HG03025 (cell line): ENCODE results near the gene KLHL2.
"Not testable (repeated sequence)": the region's sequence is repeated elsewhere in the genome, so short reads cannot be mapped to it uniquely, and the experiment has no call there.

ENCODE experiments used
- ATAC-seq: cut with Tn5 transposase; IDR thresholded peaks from one replicate; pipeline ENCODE4 v1.9.1; 2021; ENCODE audit warnings: mild to moderate bottlenecking, moderate library complexity; ENCODE audit not compliant: unreplicated experiment, low FRiP score

Gene KLHL2, protein sequence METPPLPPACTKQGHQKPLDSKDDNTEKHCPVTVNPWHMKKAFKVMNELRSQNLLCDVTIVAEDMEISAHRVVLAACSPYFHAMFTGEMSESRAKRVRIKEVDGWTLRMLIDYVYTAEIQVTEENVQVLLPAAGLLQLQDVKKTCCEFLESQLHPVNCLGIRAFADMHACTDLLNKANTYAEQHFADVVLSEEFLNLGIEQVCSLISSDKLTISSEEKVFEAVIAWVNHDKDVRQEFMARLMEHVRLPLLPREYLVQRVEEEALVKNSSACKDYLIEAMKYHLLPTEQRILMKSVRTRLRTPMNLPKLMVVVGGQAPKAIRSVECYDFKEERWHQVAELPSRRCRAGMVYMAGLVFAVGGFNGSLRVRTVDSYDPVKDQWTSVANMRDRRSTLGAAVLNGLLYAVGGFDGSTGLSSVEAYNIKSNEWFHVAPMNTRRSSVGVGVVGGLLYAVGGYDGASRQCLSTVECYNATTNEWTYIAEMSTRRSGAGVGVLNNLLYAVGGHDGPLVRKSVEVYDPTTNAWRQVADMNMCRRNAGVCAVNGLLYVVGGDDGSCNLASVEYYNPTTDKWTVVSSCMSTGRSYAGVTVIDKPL

GRCh38 chr4:165207431-165208220 is at the start of gene KLHL2:
Gene KLHL2, plus strand, starts transcription at chr4:165207561. Its CDS starts 316 bp downstream, at chr4:165207877.
- peak; percentile 86 for ATAC-seq

GRCh38 chr4:165158762-165159161 is 48.6 kb upstream of the KLHL2 start:
- no peak for ATAC-seq

- no peak for ATAC-seq
Observed at GRCh38 chr4:165164257-165164656, 43.1 kb upstream of the KLHL2 start.

- not testable (repeated sequence) for ATAC-seq
Observed at GRCh38 chr4:165166872-165167271, 40.5 kb upstream of the KLHL2 start.

- no peak for ATAC-seq
Observed at GRCh38 chr4:165167650-165168049, 39.7 kb upstream of the KLHL2 start.

GRCh38 chr4:165170819-165171218 is 36.5 kb upstream of the KLHL2 start:
- ATAC-seq, result no peak

GRCh38 chr4:165175470-165175869 is 31.9 kb upstream of the KLHL2 start:
- not testable (repeated sequence) for ATAC-seq

GRCh38 chr4:165175879-165176278 is 31.5 kb upstream of the KLHL2 start:
- ATAC-seq, result no peak

GRCh38 chr4:165177725-165178666 is 29.4 kb upstream of the KLHL2 start:
- ATAC-seq, result no peak

DNA sequence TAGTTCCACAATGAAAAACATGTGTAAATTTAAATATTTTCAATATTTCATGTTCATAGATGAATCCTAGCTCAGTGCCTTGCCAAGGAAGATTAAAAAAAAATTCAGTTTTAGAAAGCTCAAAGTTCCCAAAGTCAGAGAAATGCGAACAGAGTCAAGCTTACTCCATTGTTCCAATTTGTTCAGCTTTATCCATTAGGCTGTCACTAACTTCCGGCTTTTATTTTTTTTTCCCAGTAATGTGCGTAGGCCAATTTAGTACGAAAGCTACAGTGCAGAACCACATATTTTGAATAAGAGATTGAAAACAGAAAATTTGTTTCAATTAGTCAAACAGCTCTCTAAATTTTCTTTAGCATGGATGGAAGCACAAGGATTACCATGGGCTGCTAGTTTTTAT is 23.1 kb upstream of the KLHL2 start:
- ATAC-seq, result no peak

DNA sequence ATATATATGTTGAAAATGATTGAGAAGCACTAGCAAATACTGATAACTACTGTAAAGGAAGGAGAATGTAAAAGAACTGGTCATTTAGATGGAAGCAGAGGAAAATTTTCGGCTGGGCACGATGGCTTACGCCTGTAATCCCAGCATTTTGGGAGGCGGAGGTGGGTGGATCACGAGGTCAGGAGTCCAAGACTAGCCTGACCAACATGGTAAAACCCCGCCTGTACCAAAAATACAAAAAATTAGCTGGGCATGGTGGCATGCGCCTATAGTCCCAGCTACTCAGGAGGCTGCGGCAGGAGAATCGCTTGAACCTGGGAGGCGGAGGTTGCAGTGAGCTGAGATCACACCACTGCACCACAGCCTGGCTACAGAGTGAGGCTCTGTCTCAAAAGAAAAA is 22.4 kb upstream of the KLHL2 start:
- not testable (repeated sequence) for ATAC-seq

GRCh38 chr4:165185448-165185847 is 21.9 kb upstream of the KLHL2 start:
- no peak for ATAC-seq

DNA sequence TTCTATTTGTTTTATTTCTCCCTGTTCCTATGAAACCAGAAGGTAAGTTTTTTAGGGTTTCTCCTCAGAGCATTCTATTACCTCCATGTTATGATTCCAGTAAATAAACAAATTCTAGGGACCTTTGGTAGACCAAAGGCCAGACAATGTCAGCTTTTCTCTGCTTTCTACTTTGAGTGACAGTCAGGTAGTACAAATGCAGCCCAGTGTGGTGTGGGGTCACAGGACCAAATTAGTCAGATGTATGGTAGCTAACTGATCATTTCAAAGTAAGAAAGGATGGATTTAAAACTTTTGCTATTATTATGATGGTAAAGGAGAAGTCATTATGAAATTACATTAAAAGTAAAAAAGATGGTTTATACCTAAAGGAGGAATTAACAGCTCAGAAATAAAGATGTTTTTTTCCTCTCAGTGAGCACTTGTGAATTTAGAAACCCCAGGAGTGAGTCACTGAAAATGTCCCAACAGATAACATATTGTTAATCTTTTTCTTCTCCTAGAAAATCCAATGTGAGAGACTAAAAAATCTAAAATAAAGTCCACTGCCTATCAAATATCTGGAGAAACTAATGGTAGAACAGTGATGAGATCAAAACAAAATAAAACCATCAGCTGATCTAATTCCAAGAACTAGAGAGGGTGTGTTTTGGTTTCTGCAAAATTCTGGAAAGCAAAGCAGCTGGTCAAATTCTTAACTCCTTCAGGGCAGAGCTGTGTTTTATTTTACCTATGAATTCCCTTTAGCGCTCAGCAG is 16.6 kb upstream of the KLHL2 start:
- ATAC-seq, result no peak

DNA sequence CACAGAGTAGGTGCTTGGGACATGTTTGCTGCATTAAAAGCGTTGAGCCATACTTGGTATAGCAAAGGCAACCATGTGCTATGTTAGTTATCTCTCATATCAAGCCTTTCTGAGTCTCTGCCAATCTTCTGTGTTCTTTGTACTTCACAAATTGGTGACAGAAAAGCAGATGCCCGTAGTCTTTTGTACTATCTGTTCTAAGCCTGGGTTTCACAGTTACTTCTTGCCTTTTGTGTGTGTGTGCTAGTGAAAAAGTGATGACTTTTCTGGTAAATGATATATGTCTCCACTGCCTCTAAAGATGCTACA is 16.1 kb upstream of the KLHL2 start:
- no peak for ATAC-seq

DNA sequence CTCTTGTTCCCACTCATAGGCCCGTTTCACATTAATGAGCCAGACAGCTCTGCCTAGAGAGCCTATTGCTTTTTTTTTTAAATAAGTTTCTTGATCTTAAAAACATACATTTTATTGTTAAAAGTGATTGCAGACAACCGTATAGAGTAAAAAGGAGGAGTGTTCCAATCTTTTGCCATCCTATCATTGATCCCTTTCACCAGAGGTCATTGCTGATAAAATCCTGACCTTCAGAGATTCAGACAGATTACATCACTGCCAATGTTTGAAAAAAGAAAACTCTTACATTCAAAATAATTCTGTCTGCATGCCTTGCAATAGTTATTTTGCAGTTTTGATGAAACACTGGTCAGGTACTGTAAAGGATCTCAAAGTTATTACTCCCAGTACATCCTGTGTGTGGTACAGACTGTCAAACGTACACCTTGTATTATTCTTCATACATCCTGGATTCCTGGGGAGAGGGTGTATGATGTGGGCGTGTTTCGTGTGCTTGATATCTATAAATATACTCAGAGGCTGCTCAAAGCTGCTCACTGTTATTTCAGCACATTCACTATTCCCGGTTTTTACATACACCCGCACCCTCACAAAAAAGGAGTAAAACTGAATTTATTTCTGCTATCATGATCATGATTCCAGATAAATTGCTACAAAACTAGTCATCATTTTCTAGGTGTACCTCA is 15.4 kb upstream of the KLHL2 start:
- no peak for ATAC-seq

DNA sequence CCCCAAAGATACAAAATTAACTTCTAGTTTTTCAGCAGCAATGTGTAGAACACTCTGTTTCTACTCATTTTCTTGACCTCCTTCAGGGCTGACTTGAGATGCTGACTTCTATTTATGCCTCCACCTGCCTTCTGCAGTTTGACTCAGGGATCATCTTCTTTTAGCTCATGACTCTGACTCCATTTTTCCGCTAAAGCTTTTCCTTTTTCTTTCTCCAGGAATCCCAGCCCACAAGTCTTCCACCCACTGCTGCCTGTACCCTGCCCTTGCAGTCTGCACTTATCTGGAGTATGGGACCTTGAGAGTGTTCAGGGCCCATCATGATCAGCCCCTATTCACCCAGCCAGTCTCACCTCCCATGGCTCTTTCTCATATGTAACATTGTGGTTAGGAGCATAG is 14.9 kb upstream of the KLHL2 start:
- no peak for ATAC-seq

DNA sequence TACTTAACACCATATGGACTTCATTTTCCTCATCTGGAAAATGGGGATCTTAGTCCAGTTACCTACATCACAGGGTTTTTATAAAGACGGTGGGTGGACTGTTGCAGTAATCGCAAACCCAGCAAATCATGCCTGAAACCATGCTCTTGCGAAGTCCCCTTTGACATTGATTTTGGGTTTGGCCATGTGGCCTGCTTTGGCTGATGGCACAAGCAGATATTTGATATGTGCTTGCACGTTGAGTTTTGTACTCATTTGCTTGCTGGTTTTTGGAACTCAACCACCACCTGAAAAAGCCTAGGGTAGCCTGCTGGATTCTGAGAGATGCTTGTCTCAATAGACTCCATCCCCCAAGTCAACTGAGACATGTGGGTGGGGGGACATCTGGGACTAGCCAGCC is 14.4 kb upstream of the KLHL2 start:
- no peak for ATAC-seq

GRCh38 chr4:165194368-165194767 is 13.0 kb upstream of the KLHL2 start:
- no peak for ATAC-seq

DNA sequence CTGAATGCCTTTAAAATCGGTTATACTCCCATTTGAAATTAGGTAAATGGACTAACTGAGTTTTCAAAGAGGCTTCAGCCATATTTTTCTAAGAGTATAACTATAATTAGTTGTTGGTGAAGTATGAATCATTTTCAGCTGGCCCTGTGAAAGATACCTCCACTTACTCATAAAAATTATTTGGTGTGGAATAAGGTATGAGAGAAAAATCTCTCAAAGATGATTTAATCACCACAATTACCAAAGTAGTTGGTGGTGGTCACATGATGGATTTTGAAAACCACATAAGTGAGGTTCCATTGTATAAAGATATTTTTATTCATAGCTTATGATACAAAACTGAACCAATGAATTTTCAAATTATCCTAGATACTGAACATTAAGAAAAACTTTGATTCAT is 9.0 kb upstream of the KLHL2 start:
- no peak for ATAC-seq
